DOHH2 (cell line): Measurements from ENCODE around the gene FILIP1.

Source experiments
- H3F3A ChIP-seq: fragments of 200-600 bp; sonication (generic), shearing (Covaris generic); 2 replicates; pipeline ENCODE4 v1.6.0; 2016; ENCODE audit warnings: antibody characterized with exemption, mild to moderate bottlenecking; ENCODE audit not compliant: control insufficient read depth, insufficient read depth
- H3K27ac ChIP-seq: fragments of 200-600 bp; sonication (generic); 2 replicates; pipeline ENCODE4 v1.5.1; 2014; ENCODE audit warnings: low read depth, mild to moderate bottlenecking, low read length, moderate library complexity
- H3K27me3 ChIP-seq: fragments of 200-600 bp; sonication (generic); 2 replicates; pipeline ENCODE4 v1.6.1; 2014; ENCODE audit warnings: mild to moderate bottlenecking, low read length, mixed read lengths; ENCODE audit not compliant: control insufficient read depth
- H3K36me3 ChIP-seq: fragments of 200-600 bp; sonication (generic); 2 replicates; pipeline ENCODE4 v1.6.1; 2014; ENCODE audit warnings: mild to moderate bottlenecking, low read length, moderate library complexity, mixed read lengths; ENCODE audit not compliant: control insufficient read depth
- H3K4me1 ChIP-seq: fragments of 200-600 bp; sonication (generic); 2 replicates; pipeline ENCODE4 v1.6.1; 2014; ENCODE audit warnings: mild to moderate bottlenecking, low read length, mixed read lengths; ENCODE audit not compliant: control insufficient read depth
- H3K4me2 ChIP-seq: fragments of 200-600 bp; sonication (generic); 2 replicates; pipeline ENCODE4 v1.6.0; 2014; ENCODE audit warnings: mild to moderate bottlenecking, low read length, moderate library complexity
- H3K4me3 ChIP-seq: fragments of 200-600 bp; sonication (generic); 2 replicates; pipeline ENCODE4 v1.5.1; 2014; ENCODE audit warnings: mild to moderate bottlenecking, low read length, mixed read lengths
- H3K79me2 ChIP-seq: fragments of 200-600 bp; sonication (generic); 2 replicates; pipeline ENCODE4 v1.6.1; 2014; ENCODE audit warnings: mild to moderate bottlenecking, low read length, mixed read lengths; ENCODE audit not compliant: control insufficient read depth
- H3K9me2 ChIP-seq: fragments of 200-600 bp; sonication (generic); replicated peaks from 2 replicates; pipeline ENCODE4 v1.6.1; 2014; ENCODE audit warnings: mild to moderate bottlenecking, low read length, mixed read lengths; ENCODE audit not compliant: control insufficient read depth
- H3K9me3 ChIP-seq: fragments of 200-600 bp; sonication (generic); 2 replicates; pipeline ENCODE4 v1.6.1; 2014; ENCODE audit warnings: antibody characterized with exemption, low read length, mixed read lengths; ENCODE audit not compliant: control insufficient read depth, insufficient read depth
- H4K20me1 ChIP-seq: fragments of 200-600 bp; sonication (generic); 2 replicates; pipeline ENCODE4 v1.6.0; 2014; ENCODE audit warnings: low read depth, mild to moderate bottlenecking, antibody characterized with exemption, low read length, moderate library complexity; ENCODE audit not compliant: control insufficient read depth, insufficient read depth
- CTCF ChIP-seq: fragments of 200-600 bp; sonication (generic); IDR thresholded peaks from one replicate; pipeline ENCODE4 v1.5.1; 2014; ENCODE audit warnings: antibody characterized with exemption, mild to moderate bottlenecking, low read depth, low read length; ENCODE audit not compliant: poor library complexity, severe bottlenecking
- EZH2phosphoT487 ChIP-seq: fragments of 200-600 bp; sonication (generic); IDR thresholded peaks from 2 replicates; pipeline ENCODE4 v1.6.1; 2017; ENCODE audit warnings: borderline replicate concordance, mild to moderate bottlenecking, antibody characterized with exemption, low read length, moderate library complexity, mixed read lengths

FILIP1 gene

GRCh38 chr6:75301537-75301936 is 192.1 kb downstream of the FILIP1 start:
- no peaks in the 10 kb centered on the region for H4K20me1 ChIP-seq
- H3K4me1 ChIP-seq: peaks cover 7% of the 10 kb centered on the region
- H3K79me2 ChIP-seq: no peaks in the 10 kb centered on the region
- H3F3A ChIP-seq: no peaks in the 10 kb centered on the region; the same call in 1 of the 2 replicates
- no peak for TF ChIP-seq EZH2phosphoT487
- no peak overlapping the region for H3K4me2 ChIP-seq
- H3K9me3 ChIP-seq: no peaks in the 10 kb centered on the region
- 0 out of 2 replicates have a peak, but pooled peaks cover 2% of the 10 kb centered on the region for H3K27me3 ChIP-seq
- no peak overlapping the region for H3K4me3 ChIP-seq
- no peak overlapping the region for H3K27ac ChIP-seq
- H3K9me2 ChIP-seq: no peaks in the 10 kb centered on the region
- no peaks in the 10 kb centered on the region for H3K36me3 ChIP-seq

- Histone ChIP-seq H3K36me3 (no peaks in the 10 kb centered on the region), H4K20me1 (no peaks in the 10 kb centered on the region), H3K4me2 (no peak overlapping the region), H3K9me2 (no peaks in the 10 kb centered on the region), H3F3A (no peaks in the 10 kb centered on the region; the same call in 1 of the 2 replicates), H3K79me2 (no peaks in the 10 kb centered on the region), H3K27ac (no peak overlapping the region), H3K9me3 (no peaks in the 10 kb centered on the region), H3K4me1 (peaks cover 7% of the 10 kb centered on the region), H3K4me3 (no peak overlapping the region), H3K27me3 (0 out of 2 replicates have a peak, but pooled peaks cover 2% of the 10 kb centered on the region)
- TF ChIP-seq CTCF: no peak
- TF ChIP-seq EZH2phosphoT487: no peak
These were observed 192.5 kb downstream of the FILIP1 start for GRCh38 chr6:75301088-75301487.

GRCh38 chr6:75300531-75300855 is 193.1 kb downstream of the FILIP1 start:
- H3F3A ChIP-seq: no peaks in the 10 kb centered on the region; the same call in 1 of the 2 replicates
- TF ChIP-seq CTCF: no peak
- no peak for TF ChIP-seq EZH2phosphoT487
- H3K27ac ChIP-seq: no peak overlapping the region
- peaks cover 7% of the 10 kb centered on the region for H3K4me1 ChIP-seq
- H3K79me2 ChIP-seq: no peaks in the 10 kb centered on the region
- no peaks in the 10 kb centered on the region for H3K36me3 ChIP-seq
- no peaks in the 10 kb centered on the region for H3K9me2 ChIP-seq
- no peaks in the 10 kb centered on the region for H4K20me1 ChIP-seq
- H3K9me3 ChIP-seq: no peaks in the 10 kb centered on the region
- H3K4me2 ChIP-seq: no peak overlapping the region
- H3K27me3 ChIP-seq: 0 out of 2 replicates have a peak, but pooled peaks cover 2% of the 10 kb centered on the region
- H3K4me3 ChIP-seq: no peak overlapping the region

- Histone ChIP-seq H3K27me3 (no peaks in the 10 kb centered on the region), H3K27ac (no peak overlapping the region), H4K20me1 (no peaks in the 10 kb centered on the region), H3K79me2 (no peaks in the 10 kb centered on the region), H3K4me2 (no peak overlapping the region), H3F3A (no peaks in the 10 kb centered on the region; the same call in 1 of the 2 replicates), H3K9me2 (no peaks in the 10 kb centered on the region), H3K4me1 (peaks cover 7% of the 10 kb centered on the region), H3K9me3 (no peaks in the 10 kb centered on the region), H3K36me3 (no peaks in the 10 kb centered on the region), H3K4me3 (no peak overlapping the region)
- TF ChIP-seq EZH2phosphoT487: no peak
- TF ChIP-seq CTCF: no peak
These were observed 193.6 kb downstream of the FILIP1 start for GRCh38 chr6:75299801-75300530.
